Epidermal melanocyte (primary cell): ENCODE results near the gene HRNR.

Experiments
- DNase-seq: peaks from one replicate; pipeline ENCODE4 v3.0.0; 2011; ENCODE audit warnings: low spot score; ENCODE audit not compliant: insufficient read length

Gene HRNR

GRCh38 chr1:152189657-152190442 is 34.1 kb downstream of the HRNR start:
- DNase-seq: peak; percentile 60

- DNase-seq: no peak
Observed at GRCh38 chr1:152188673-152189591, 35.1 kb downstream of the HRNR start.

- no peak for DNase-seq
Observed at GRCh38 chr1:152186556-152187285, 37.3 kb downstream of the HRNR start.

GRCh38 chr1:152185544-152186391 is 38.2 kb downstream of the HRNR start:
- DNase-seq: no peak

- no peak for DNase-seq
Observed at GRCh38 chr1:152182944-152183361, 41.0 kb downstream of the HRNR start.

GRCh38 chr1:152182431-152182830 is 41.6 kb downstream of the HRNR start:
- DNase-seq: no peak

- DNase-seq: no peak
Observed at GRCh38 chr1:152179566-152179965, 44.4 kb downstream of the HRNR start.

GRCh38 chr1:152170287-152170905 is 53.6 kb downstream of the HRNR start:
- no peak for DNase-seq

GRCh38 chr1:152169366-152170025 is 54.5 kb downstream of the HRNR start:
- no peak for DNase-seq

GRCh38 chr1:152168535-152168868 is 55.5 kb downstream of the HRNR start:
- DNase-seq: no peak

GRCh38 chr1:152167835-152168534 is 56.0 kb downstream of the HRNR start:
- DNase-seq: no peak

- no peak for DNase-seq
Observed at GRCh38 chr1:152166966-152167365, 57.0 kb downstream of the HRNR start.

GRCh38 chr1:152165286-152166077 is 58.5 kb downstream of the HRNR start:
- no peak for DNase-seq

GRCh38 chr1:152164517-152165136 is 59.4 kb downstream of the HRNR start:
- no peak for DNase-seq

- no peak for DNase-seq
Observed at GRCh38 chr1:152162792-152163463, 61.1 kb downstream of the HRNR start.
